MCF 10A (cell line): ENCODE data around the gene WNT7B. TPM values are rescaled to one million over a fixed set of nuclear protein-coding genes. Genes with fewer than 3 reads are reported as not detected.

Experiments used
- BruUV-seq: library from RNA; stranded (reverse); fragments of 400-500 nt; replicated peaks from 2 replicates; lab custom pipeline; 2021; lab: Mats Ljungman, UMichigan
- CTCF ChIA-PET: fragments of 300-600 bp; sonication (Branson Sonifier 250); formaldehyde crosslinking; extraction: SDS; loops from one replicate; lab custom pipeline; 2021; ENCODE audit warnings: antibody characterized with exemption, inconsistent platforms; lab: Yijun Ruan, JAX
- POLR2A ChIA-PET: fragments of 300-600, 350-650 bp; sonication (Branson Sonifier 250); formaldehyde crosslinking; extraction: SDS; loops from one replicate; lab custom pipeline; 2020; ENCODE audit warnings: antibody characterized with exemption, inconsistent platforms; lab: Yijun Ruan, JAX
- DNase-seq: peaks from one replicate; pipeline ENCODE4 v3.0.0-alpha.2; 2018; ENCODE audit not compliant: unreplicated experiment
- H3K27ac Mint-ChIP-seq: one replicate; pipeline ENCODE4 v1.8.0; 2022; ENCODE audit warnings: mild to moderate bottlenecking, low read depth, mixed read lengths; ENCODE audit not compliant: unreplicated experiment
- H3K27me3 Mint-ChIP-seq: one replicate; pipeline ENCODE4 v1.8.0; 2022; ENCODE audit warnings: mixed read lengths; ENCODE audit not compliant: insufficient read depth, unreplicated experiment
- H3K36me3 Mint-ChIP-seq: one replicate; pipeline ENCODE4 v1.8.0; 2022; ENCODE audit warnings: mild to moderate bottlenecking, moderate library complexity, mixed read lengths; ENCODE audit not compliant: insufficient read depth, unreplicated experiment
- H3K4me1 Mint-ChIP-seq: one replicate; pipeline ENCODE4 v1.8.0; 2022; ENCODE audit warnings: mixed read lengths; ENCODE audit not compliant: insufficient read depth, unreplicated experiment
- H3K4me3 Mint-ChIP-seq: one replicate; pipeline ENCODE4 v1.8.0; 2022; ENCODE audit warnings: mild to moderate bottlenecking, moderate library complexity, mixed read lengths; ENCODE audit not compliant: unreplicated experiment
- H3K9me3 Mint-ChIP-seq: one replicate; pipeline ENCODE4 v1.8.0; 2022; ENCODE audit warnings: mixed read lengths; ENCODE audit not compliant: unreplicated experiment
- CTCF ChIP-seq: fragments of 200-600 bp; IDR thresholded peaks from one replicate; pipeline ENCODE4 v1.8.0; 2022; ENCODE audit warnings: antibody characterized with exemption, mild to moderate bottlenecking; ENCODE audit not compliant: unreplicated experiment
- intact Hi-C: fragments of 100-400 bp; cut with micrococcal nuclease; formaldehyde crosslinking; loops from 2 replicates; pipeline ENCODE4 v1.14.1; 2022
- total RNA-seq: library from RNA; stranded (reverse); gene quantifications from 2 replicates; pipeline ENCODE4 v1.2.3, GENCODE V29; 2022

The WNT7B gene
- total RNA-seq, 1 experiment from 2014 or later: 0.28 TPM

GRCh38 chr22:46019351-46019750 is 42.4 kb upstream of the WNT7B start:
- Mint-ChIP-seq H3K9me3 (no peaks in the 10 kb centered on the region), H3K4me1 (peaks cover 11% of the 10 kb centered on the region), H3K4me3 (no peak overlapping the region), H3K27ac (no peak overlapping the region), H3K36me3 (no peaks in the 10 kb centered on the region), H3K27me3 (peaks cover 11% of the 10 kb centered on the region)
- CTCF ChIA-PET: interaction anchor here (0.8 kb wide), 1 partner anchor 939 kb away, joined by 3 read pairs; no protein-coding TSS in a partner anchor
- POLR2A ChIA-PET: interaction anchor here (1.6 to 14.6 kb wide), 5 partner anchors 9 to 42 kb away, joined by 4 to 533 read pairs (median 13); no protein-coding TSS in a partner anchor
- BruUV-seq: no TSS peak
- intact Hi-C loops: no loop called here
- DNase-seq: no peak
- no peak for TF ChIP-seq CTCF

- DNase-seq: no peak
- Mint-ChIP-seq H3K36me3 (no peaks in the 10 kb centered on the region), H3K9me3 (no peaks in the 10 kb centered on the region), H3K27ac (no peak overlapping the region), H3K4me3 (no peak overlapping the region), H3K27me3 (peaks cover 11% of the 10 kb centered on the region), H3K4me1 (peaks cover 11% of the 10 kb centered on the region)
- POLR2A ChIA-PET: interaction anchor here (1.6 to 14.6 kb wide), 5 partner anchors 9 to 42 kb away, joined by 4 to 533 read pairs (median 13); no protein-coding TSS in a partner anchor
- BruUV-seq: no TSS peak
- TF ChIP-seq CTCF: no peak
- intact Hi-C loops: no loop called here
- CTCF ChIA-PET: interaction anchor here (0.8 kb wide), 1 partner anchor 940 kb away, joined by 3 read pairs; no protein-coding TSS in a partner anchor
These were observed 41.9 kb upstream of the WNT7B start for GRCh38 chr22:46018859-46019258.

GRCh38 chr22:46017166-46017565 is 40.2 kb upstream of the WNT7B start:
- H3K27ac Mint-ChIP-seq: no peak overlapping the region
- H3K9me3 Mint-ChIP-seq: no peaks in the 10 kb centered on the region
- no peaks in the 10 kb centered on the region for H3K27me3 Mint-ChIP-seq
- intact Hi-C loops: no loop called here
- no peak for DNase-seq
- no peak overlapping the region for H3K4me3 Mint-ChIP-seq
- BruUV-seq: no TSS peak
- H3K4me1 Mint-ChIP-seq: peaks cover 19% of the 10 kb centered on the region
- H3K36me3 Mint-ChIP-seq: no peaks in the 10 kb centered on the region
- ChIA-PET POLR2A (interaction anchor here (0.6 to 14.6 kb wide), 8 partner anchors 10 to 61 kb away, joined by 3 to 533 read pairs (median 6); no protein-coding TSS in a partner anchor), CTCF (interaction anchor here (0.6 to 2.1 kb wide), 4 partner anchors 9 to 289 kb away, joined by 3 to 22 read pairs (median 5); no protein-coding TSS in a partner anchor)
- TF ChIP-seq CTCF: no peak

- Mint-ChIP-seq H3K27ac (peak overlapping the region; percentile 86), H3K36me3 (no peaks in the 10 kb centered on the region), H3K4me1 (peaks cover 13% of the 10 kb centered on the region), H3K9me3 (no peaks in the 10 kb centered on the region), H3K27me3 (no peaks in the 10 kb centered on the region), H3K4me3 (peak overlapping the region; percentile 72)
- intact Hi-C loops: loop anchor here (1.0 kb wide), 2 partner anchors 23 to 40 kb away; no protein-coding TSS in a partner anchor
- peak; percentile 97 for DNase-seq
- TSS peak; percentile 51 for BruUV-seq
- POLR2A ChIA-PET: interaction anchor here (0.5 to 14.6 kb wide), 21 partner anchors 14 to 533 kb away, joined by 3 to 533 read pairs (median 4); no protein-coding TSS in a partner anchor
- TF ChIP-seq CTCF: peak; percentile 65
- CTCF ChIA-PET: interaction anchor here (0.6 to 3.9 kb wide), 17 partner anchors 12 to 776 kb away, joined by 3 to 19 read pairs (median 4); no protein-coding TSS in a partner anchor
These were observed 36.8 kb upstream of the WNT7B start for GRCh38 chr22:46013460-46014416.
